ENCODE results near the gene CAMK2B. TPM values are rescaled to one million over a fixed set of nuclear protein-coding genes. Genes with fewer than 3 reads are reported as not detected.

CAMK2B gene
- total RNA-seq, 1 experiment from 2014 or later, result 0.15 TPM

DNA sequence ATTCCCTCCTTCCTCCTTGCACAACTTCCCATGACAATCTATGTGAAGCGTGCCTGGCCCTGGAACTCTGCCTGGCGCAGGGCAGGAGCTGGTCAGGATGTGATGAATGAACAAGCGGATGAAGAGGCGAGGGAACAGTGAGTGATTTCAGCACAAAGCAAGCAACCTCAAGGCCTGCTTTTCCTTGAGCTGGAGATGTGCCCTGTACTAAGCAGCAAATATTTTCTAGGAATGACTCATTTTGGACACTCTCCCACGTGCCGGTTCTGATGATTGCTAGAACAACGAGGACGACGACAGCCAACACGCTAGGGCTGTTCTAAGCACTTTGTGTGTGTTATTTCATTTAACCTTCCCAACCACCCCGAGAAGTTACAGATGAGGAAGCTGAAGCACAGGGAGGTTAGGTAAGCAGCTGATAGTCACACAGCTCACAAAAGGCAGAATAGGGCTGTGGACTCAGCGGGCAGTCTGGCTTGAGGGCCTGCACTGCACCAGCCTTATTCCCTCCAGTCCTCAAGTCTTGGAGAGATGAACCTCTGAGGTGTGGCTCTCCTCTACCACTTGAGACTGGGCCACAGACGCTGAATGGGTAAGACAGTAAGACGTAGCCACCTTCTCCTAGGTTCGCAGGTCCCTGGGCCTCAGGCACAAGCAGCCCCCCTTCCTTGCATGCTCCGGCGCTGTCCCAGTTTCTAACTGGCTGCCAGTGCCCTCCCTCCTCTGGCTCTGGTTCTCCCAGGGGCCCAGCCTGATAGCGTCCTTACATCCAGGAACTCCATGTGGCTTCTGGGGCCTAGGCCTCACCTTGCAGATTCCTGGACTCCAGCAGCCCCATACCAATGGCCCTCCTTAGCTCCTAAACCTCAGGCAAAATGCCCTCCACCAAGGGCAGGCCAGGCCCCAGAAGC, 65.6 kb downstream of the CAMK2B start:
- no peak for DNase-seq (ENCODE audit: extremely low read depth, low read depth)

DNA sequence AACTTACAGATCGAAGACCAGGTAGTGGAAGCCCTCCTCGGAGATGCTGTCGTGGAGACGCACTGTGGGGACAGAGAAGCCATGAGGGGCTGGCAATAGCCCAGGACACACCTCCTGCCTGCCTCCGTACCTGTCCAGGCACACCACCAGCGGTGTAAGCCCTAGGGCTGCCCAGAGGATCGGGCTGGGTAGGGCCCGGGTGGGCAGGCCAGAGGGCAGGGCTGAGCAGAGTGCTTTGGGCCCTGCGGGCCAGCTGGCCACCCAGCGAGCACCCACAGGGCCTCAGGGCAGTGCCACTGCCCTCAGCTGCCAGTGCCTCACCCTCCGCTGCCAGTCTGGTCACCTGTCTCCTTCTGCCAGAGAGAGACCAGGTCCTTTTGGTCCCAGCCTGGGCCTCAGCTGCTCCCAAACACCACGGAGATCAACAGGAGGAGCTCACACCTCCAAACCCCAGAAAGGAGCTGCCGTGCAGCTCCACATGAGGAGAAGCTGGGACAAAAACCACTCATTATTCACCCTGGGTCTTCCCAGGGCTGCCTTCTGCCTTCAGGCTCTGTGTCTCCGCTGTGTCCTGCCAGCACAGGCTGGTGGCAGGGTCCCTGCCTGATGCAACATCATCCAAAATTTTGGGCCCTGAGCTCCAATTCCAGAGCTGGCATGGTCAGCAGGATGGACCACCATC, 66.4 kb downstream of the CAMK2B start:
- DNase-seq (ENCODE audit: extremely low read depth, low read depth), result no peak

DNA sequence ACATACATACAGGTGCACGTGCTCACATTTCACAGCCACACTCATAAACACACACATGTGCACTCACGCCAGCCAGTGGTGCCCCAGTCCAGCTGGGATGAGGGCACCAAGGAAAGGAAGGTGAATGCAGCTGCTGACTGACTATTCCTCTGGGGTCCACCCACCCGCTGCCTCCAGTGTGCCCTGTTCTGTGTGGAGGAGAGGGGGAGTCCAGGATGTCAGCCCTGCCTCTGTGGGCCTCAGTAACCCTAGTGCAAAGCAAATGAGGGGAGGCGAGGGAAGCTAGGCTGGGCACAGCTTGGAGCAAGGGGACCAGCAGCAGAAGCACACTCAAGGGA, 67.0 kb downstream of the CAMK2B start:
- DNase-seq (ENCODE audit: extremely low read depth, low read depth), result no peak

DNA sequence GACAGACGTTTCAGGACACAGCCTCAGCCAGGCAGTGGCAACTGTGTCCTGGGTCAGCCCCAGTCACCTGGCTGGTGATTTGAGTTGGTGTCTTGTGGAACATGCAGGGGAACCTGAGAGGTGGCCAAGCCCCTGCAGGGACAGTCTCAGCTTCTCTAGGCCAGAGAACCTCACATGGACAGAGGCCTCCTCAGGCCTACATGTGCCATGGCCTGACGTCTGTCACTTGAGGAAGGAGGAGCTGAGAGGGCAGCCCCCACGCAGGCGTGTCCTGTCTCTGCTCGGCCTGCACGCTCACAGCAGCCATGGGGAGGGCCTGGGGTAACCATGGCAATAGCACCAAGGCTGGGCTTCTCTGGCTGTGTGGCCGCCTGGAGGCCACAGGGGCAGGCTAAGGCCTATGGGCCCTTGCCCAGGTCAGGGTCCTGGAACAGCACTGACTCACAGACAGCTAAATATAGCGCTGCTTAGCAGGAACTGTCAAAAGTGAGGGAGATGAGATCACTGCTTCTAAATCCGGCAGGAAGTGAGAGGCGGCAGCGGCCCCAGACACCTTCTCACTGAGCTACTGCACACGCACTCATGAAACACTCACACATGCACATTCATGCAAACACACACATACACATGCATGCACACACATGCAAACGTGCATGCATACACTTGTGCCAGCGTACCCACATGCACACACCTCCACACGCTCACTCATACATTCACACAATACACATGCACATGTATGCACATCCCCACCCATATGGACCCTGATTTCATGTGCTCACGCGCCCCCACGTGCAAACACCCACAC, 67.6 kb downstream of the CAMK2B start:
- DNase-seq (ENCODE audit: extremely low read depth, low read depth), result peak; percentile 4

DNA sequence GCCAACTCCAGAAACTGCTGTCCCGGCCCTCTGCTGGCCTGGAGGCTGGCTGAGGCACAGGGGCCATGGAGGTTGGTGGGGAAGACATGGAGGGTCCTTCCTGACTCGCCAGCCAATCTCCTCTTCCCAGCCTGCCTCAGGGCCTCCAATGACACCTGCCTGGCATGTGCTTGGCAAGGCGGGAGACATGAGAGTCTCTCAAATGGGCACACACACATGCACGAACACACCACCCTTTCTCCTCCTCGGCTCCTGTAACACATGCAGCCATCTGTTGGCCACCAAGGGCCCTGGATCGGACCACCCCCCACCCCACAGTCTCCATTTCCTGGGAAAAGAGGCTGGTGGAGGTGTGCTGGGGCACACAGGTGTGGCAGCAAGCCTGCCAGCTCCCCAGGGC, 68.2 kb downstream of the CAMK2B start:
- no peak for DNase-seq (ENCODE audit: extremely low read depth, low read depth)

DNA sequence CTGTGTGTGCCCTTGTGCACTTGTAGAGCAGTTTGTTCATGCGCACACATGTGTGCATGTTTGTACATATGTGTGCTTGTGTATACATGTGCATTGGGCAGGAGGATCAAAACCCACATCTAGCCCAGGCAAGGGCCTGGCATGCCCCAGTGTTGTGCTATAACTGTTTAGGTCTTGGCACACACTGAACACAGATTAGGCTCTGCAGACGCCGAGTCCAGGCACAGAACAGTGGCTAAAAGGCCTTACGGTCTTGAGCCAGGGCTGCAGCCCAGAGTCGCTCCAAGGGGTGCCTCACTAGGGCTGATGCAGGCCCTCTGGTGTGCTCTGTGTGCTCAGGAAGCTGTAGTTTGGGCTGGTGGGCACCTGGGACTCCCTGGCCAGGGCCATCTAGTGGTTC, 68.9 kb downstream of the CAMK2B start:
- DNase-seq (ENCODE audit: extremely low read depth, low read depth), result no peak

DNA sequence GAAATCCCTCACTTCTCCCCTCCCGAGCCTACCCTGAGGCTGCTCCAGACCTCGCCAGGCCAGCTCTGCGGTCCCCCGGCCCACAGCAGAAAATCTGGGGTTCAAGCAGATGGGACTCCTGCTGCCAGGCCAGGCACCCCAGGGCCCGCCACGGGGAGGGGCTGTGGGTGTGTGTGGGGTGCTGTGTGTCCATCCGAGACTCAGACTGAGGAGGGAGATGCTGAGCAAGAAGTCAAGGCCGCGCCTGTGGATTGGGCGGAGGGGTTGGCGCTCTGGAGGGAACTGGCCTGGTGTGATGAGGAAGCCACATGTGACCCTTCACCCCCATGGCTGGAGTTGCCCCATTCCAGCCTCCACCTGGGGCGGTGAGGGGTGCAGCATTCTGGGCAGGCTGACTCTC, 73.5 kb downstream of the CAMK2B start:
- no peak for DNase-seq (ENCODE audit: extremely low read depth, low read depth)

DNA sequence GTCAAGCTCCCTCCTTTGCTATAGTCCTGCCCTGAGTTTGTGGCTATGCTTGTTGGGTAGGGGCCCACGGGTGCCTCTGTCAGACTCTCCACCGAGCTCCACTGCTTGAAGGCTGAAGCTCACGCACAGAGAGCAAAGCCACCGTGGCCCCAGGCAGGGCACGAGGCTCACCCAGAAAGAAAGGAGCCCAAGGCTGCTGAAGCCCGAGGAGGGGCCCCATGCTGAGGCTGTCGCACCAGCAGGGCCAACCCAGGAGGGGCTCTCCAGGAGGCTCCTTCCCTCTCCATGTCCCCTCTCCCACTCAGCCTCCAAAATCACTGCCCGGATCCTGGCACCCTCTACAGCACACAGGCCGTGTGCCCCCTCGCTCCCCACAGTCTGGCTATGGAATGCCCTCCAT, 74.1 kb downstream of the CAMK2B start:
- DNase-seq (ENCODE audit: extremely low read depth, low read depth), result no peak

DNA sequence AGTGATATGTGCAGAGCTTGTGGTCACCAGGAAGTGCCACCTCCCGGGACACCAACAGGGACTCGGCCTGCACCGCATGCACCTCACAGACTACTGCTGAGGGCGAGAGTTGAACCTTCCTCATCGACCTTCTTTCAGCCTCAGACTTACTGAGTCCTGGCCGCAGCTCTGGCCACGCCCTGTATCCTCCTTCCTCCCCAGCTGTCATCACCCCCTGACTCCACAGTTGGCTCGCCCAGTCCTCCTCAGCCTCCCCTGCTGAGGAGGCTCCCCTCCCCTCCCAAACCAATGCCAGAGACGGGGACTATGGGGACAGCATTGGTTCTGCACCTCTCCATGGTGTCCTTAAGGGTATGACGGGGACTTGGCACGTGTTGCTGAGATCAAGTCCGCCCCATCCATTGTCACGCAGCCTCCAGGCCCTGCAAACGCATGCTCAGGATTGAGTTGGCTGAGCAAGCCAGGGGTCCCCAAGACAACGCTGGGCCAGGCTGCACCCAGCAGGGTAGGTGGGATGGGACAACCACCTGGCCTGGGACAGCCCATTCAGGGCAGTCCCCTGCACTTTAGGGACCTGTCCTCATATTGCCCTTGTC, 75.7 kb downstream of the CAMK2B start:
- DNase-seq (ENCODE audit: extremely low read depth, low read depth), result no peak

DNA sequence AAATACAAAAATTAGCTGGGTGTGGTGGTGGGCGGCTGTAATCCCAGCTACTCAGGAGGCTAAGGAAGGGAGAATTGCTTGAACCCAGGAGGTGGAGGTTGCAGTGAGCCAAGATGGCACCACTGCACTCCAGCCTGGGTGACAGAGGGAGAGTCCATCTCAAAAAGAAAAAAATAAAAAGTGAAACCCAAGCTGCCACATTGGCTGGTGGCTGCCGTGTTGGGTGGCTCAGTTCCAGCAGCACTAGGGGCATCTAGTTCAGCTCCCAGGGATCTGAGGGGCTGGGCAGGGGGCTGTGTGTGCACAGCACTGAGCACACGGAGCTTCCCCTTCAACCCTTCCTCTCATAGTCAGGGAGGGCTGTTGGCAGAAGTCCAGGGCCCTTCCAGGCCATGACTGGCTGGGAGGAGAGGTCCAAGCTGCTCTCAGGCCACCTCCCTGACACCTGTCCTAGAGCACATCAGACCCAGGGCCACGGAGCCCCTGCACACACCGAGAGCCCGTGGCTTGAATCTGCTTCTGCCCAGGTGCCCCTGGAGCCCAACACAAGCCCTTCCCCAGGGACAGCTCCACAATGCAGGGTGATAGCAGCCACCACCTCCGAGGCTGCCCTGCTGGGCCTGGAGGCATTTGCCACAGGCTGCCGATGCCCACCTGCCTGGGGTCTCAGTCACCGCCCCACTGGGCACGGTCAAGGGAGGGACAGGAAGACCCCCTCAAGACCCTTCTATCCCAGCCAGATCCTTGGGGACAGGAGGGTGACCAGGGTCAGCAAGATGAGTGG, 77.3 kb downstream of the CAMK2B start:
- no peak for DNase-seq (ENCODE audit: extremely low read depth, low read depth)

DNA sequence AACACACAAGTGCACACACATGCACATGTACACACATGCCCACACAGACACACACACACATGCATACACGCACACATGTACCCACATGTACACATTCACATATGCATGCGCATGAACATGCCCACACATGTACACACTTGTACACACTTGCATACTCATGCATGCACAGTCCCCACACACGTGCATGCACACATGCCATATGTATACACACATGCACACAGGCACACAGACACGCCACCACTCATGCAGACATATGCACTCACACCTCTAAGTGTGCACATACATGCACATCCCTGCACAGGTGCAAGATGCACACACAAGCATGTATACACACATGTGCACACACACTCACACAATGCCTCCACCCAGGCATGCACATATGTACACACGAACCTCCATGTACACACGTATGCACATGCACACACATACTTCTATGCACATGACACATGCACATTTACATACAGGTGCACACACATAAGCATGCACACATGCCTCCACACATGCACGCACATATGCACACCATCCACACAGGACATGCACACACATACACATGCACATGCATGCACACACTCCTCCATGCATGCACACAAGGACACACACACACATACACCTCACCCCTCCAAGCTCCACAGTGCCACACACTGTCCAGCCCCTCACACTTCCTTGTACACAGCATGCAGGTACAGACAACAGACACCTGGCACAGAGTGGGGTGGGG, 78.8 kb downstream of the CAMK2B start:
- DNase-seq (ENCODE audit: extremely low read depth, low read depth), result no peak

DNA sequence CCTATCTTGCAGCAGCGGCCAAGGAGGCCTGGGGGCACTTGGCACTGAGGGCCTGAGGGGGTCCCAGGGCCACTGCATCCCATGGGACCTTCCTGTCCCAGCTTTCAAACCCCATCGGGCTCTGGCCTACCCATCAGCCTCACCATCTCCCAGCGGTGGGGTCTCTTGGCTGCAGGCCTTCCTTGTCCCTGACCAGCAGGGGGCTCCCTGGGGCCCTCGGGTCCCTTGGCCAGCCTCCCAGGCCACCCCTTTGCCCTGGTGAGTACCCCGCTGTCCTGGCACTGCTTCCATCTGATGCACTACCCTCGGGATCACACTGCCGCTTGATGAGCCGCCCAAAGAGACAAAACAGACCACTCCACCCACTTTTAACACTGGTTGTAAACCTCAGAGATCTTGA, 81.1 kb downstream of the CAMK2B start:
- peak; percentile 12 for DNase-seq (ENCODE audit: extremely low read depth, low read depth)

DNA sequence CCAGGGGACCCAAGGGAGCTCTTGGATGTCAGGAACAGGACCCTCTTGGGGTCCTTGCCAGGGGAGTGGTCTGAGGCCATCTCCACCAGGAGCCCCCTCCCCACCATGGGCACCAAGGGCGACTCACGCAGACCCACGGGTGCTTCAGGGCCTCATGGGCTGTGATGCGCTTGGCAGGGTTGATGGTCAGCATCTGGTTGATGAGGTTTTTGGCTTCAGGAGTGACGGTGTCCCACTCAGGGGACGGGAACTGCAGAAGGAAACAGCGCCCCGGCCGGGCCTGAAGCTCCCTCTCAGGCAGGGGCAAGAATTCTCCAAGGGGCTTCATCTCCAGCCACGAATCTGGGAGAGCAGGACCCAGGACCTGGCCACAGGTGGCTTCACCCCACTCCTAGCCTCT, 83.3 kb downstream of the CAMK2B start:
- no peak for DNase-seq (ENCODE audit: extremely low read depth, low read depth)

DNA sequence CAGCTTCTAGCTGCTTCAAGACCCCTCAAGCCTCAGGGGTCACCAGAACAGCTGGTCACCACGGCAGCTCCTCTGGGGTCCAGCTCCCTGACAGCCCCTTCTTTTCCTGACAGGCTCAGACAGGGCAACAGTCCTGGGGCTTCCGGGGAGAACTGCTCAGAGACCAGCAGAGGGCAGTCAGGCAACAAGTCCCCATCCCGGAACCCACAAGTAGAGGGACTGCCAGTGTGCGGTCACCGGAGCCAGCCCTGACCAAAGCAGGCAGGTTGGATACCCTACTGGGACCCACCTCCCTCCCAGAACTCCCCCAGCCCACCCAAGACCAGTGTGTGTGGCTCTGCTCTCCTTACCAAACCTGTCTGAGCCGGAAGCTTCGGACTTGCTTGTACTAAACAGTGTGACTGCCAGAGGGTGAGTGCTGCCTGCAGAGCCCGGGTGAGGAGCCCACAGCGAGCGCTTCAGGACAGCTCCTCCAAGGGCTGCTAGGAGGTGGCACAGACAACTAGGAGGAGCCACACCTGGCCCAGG, 84.3 kb downstream of the CAMK2B start:
- DNase-seq (ENCODE audit: extremely low read depth, low read depth), result peak; percentile 82

DNA sequence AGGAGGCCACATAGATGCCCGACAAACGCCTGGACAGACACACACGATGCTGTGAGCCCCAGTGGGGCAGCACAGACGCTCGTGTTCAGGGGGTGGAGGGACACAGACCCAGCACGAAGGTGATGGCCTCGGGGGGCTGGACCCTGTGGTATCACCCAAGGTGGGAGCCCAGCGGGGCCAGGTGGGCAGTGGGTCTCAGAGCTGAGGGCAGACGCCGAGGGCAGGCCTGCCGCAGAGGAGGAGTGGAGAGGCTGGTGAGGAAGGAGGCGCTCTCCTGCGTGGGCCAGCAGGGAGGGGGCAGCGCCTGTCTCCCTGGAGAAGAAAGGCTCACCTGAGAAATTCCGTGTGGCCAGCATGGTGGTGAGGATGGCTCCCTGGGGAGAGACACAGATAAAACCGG, 85.0 kb downstream of the CAMK2B start:
- no peak for DNase-seq (ENCODE audit: extremely low read depth, low read depth)

DNA sequence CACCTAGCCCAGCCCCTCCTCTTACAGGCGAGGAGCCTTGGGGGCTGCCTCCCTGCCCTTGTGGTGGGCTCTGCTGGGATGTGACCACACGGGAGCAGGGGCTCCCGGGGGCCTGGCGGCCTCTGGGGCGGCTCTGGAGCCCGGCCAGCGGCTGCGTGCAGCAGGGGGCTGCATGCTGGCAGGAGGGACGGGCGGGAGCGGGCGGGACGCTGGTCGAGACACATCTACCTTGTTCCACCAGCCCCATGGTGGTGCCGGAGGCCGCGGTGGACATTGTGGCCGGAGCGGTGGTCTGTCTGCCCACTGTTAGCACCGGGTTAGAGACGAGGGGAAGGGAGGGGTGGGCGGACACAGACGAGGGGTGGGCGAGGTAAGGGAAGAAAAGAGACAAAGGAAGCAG, 86.0 kb downstream of the CAMK2B start:
- DNase-seq (ENCODE audit: extremely low read depth, low read depth), result no peak

DNA sequence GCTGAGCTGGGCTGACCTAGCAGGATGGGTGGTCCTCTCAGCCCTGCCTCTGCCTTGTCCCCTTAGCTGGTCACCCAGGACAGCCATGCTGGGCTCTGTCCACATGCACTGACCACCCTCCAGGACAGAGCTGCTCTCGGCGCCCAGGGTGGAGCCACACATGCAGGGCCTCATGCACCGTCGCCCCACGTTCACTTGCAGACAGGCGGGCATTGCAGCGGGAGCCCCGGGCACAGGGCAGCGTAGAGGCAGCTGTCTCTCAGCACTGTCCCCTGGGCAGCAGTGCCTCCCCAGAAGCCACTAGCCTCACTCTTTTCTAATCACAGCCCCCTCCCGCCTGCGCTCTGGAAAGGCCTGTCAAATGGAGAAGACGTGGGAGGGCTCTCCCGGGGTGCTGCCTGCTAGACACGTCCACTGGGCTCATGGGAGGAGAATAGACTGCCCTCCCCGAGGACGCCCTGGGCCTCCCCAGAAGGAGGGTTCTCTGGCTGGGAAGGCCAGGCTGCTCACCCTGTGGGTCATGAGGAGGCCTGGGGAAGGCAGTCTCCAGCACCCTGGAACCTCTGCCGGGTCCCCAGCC, 87.2 kb downstream of the CAMK2B start:
- no peak for DNase-seq (ENCODE audit: extremely low read depth, low read depth)

DNA sequence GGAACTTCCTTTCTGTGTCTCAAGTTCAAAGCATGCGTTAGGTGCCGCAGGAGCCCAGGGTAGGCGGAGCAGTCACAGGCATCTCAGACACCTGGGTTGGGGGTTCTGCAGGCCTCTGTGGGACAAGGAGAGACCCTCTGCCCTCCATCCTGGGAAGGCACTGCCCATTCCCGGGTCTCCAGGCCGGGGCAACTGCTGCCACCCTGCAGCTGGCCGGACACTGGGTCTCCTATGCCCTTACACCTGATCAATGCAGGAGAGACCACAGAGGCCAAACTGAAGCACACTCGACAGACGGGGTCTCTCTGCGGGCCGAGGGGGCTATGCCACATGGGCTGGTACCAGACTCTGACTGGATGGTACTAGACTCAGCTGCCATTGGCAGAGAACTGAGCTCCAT, 87.7 kb downstream of the CAMK2B start:
- DNase-seq (ENCODE audit: extremely low read depth, low read depth), result no peak

DNA sequence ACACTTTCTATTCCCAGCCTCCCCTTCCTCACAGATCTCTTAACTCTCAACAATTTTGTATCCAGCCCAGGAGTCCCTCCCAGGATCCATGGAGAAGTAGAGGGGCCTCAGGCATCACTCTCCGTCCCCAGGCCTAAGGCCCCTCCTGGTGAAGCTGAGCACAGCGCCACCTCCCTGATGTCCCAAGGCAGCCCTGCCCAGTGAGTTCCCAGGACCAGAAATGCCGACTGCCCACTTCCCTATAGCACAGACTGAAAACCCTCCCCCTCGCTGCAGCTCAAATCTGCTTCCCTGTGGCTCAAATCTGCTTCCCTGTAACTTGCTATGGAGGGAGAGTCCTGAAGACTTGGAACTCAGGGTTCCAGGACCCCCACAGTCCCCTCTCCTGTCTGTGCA, 89.1 kb downstream of the CAMK2B start:
- no peak for DNase-seq (ENCODE audit: extremely low read depth, low read depth)
